K562 (cell line): Measurements from ENCODE around the gene COL20A1. TPM values are rescaled to one million over a fixed set of nuclear protein-coding genes. Genes with fewer than 3 reads are reported as not detected.

Experiments used
- ATAC-seq: fragments of 200-7000 bp; cut with Tn5 transposase; 3 replicates; pipeline ENCODE4 v1.9.1; 2020; ENCODE audit warnings: moderate library complexity
- BruUV-seq: library from RNA; stranded (reverse); fragments of 400-500 nt; replicated peaks from 2 replicates; lab custom pipeline; 2021; lab: Mats Ljungman, UMichigan
- CTCF ChIA-PET: fragments of 300-600 bp; formaldehyde crosslinking; extraction: SDS; loops from one replicate; lab custom pipeline; 2021; ENCODE audit warnings: low intra/inter-chr PET ratio; lab: Yijun Ruan, JAX
- POLR2A ChIA-PET: fragments of 300-600, 350-650 bp; sonication (Branson Sonifier 250); formaldehyde crosslinking; extraction: SDS; loops from one replicate; lab custom pipeline; 2021; ENCODE audit warnings: antibody characterized with exemption, inconsistent platforms; lab: Yijun Ruan, JAX
- DNase-seq, 4 experiments: peaks; one replicate each; pipeline versions ENCODE4 v3.0.0 to v3.0.0-alpha.2; 2011 to 2018; ENCODE audit warnings: low spot score in 3 of 4, mixed read lengths in 3 of 4; ENCODE audit errors: extremely low read depth in 1 of 4
- FAIRE-seq: peaks from 2 replicates; lab custom pipeline; 2011; peaks lifted over from hg19 to GRCh38; lab: Jason Lieb, UNC
- H2AFZ ChIP-seq: 2 replicates; pipeline ENCODE4 v1.6.0; 2011; ENCODE audit warnings: low read depth, low read length, control low read depth, inconsistent platforms
- H3K27ac ChIP-seq: fragments of 200-600 bp; 3 replicates; pipeline ENCODE4 v1.8.0; 2011; ENCODE audit warnings: low read depth, mild to moderate bottlenecking, control low read depth, inconsistent platforms, low read length, moderate library complexity, mixed read lengths; ENCODE audit errors: extremely low read depth
- H3K27me3 ChIP-seq, 2 experiments: fragments of 300-600 bp in 1 of 2; 2 replicates in 1 of 2; 3 replicates in 1 of 2; pipeline versions ENCODE4 v1.6.0 to v1.8.0; 2011; ENCODE audit warnings: inconsistent platforms in 2 of 2, low read length in 2 of 2, mild to moderate bottlenecking in 1 of 2, mixed read lengths in 1 of 2, moderate library complexity in 1 of 2; ENCODE audit not compliant: control insufficient read depth in 2 of 2, insufficient read depth in 2 of 2
- H3K36me3 ChIP-seq: fragments of 300-600 bp; 3 replicates; pipeline ENCODE4 v1.8.0; 2011; ENCODE audit warnings: mild to moderate bottlenecking, low read length, inconsistent platforms; ENCODE audit not compliant: control insufficient read depth, insufficient read depth
- H3K4me1 ChIP-seq, 2 experiments: fragments of 200-600 bp in 1 of 2; replicated peaks in 1 of 2; 2 replicates in 1 of 2; 3 replicates in 1 of 2; pipeline versions ENCODE4 v1.5.1 to v1.8.0; 2011; ENCODE audit warnings: inconsistent platforms in 2 of 2, low read length in 2 of 2, mild to moderate bottlenecking in 1 of 2, mixed read lengths in 1 of 2, moderate library complexity in 1 of 2; ENCODE audit not compliant: control insufficient read depth in 2 of 2, insufficient read depth in 2 of 2
- H3K4me2 ChIP-seq: 2 replicates; pipeline ENCODE4 v1.6.1; 2011; ENCODE audit warnings: low read length, control low read depth, inconsistent platforms, mixed read lengths; ENCODE audit not compliant: insufficient read depth
- H3K4me3 ChIP-seq: fragments of 200-600 bp; sonication (generic), shearing (Covaris generic); 2 replicates; pipeline ENCODE4 v1.5.1; 2016; ENCODE audit warnings: control low read depth, inconsistent platforms
- H3K79me2 ChIP-seq: fragments of 200-600 bp; 3 replicates; pipeline ENCODE4 v1.8.0; 2011; ENCODE audit warnings: low read length, inconsistent platforms; ENCODE audit not compliant: control insufficient read depth, insufficient read depth
- H3K9ac ChIP-seq, 2 experiments: 2 replicates each; pipeline versions ENCODE4 v1.6.0 to v1.6.1; 2011; ENCODE audit warnings: low read depth in 2 of 2, low read length in 2 of 2, control low read depth in 1 of 2, inconsistent platforms in 1 of 2, mild to moderate bottlenecking in 1 of 2, mixed read lengths in 1 of 2; ENCODE audit not compliant: insufficient read depth in 1 of 2
- H3K9me1 ChIP-seq: one replicate; pipeline ENCODE4 v1.6.0; 2011; ENCODE audit warnings: inconsistent platforms, mild to moderate bottlenecking, low read length, moderate library complexity; ENCODE audit not compliant: control insufficient read depth, insufficient read depth
- H3K9me3 ChIP-seq: replicated peaks from 2 replicates; pipeline ENCODE4 v1.5.1; 2011; ENCODE audit warnings: low read depth, low read length, inconsistent platforms; ENCODE audit not compliant: control insufficient read depth, insufficient read depth
- H4K20me1 ChIP-seq: replicated peaks from 2 replicates; pipeline ENCODE4 v1.6.1; 2011; ENCODE audit warnings: low read length, inconsistent platforms, mixed read lengths; ENCODE audit not compliant: control insufficient read depth, insufficient read depth
- GTF2B ChIP-seq: IDR thresholded peaks from 2 replicates; pipeline ENCODE4 v1.6.1; 2011; ENCODE audit not compliant: insufficient read length; ENCODE audit errors: extremely low read depth
- PBX2 ChIP-seq, 2 experiments: IDR thresholded peaks in 1 of 2; conservative IDR thresholded peaks in 1 of 2; 2 replicates each; pipeline ENCODE4 v1.6.1; 2016; ENCODE audit warnings: low read depth in 2 of 2, mild to moderate bottlenecking in 1 of 2, missing compliant biosample characterization in 1 of 2, missing genetic modification characterization in 1 of 2, moderate library complexity in 1 of 2
- REST ChIP-seq, 2 experiments: fragments of 450-650 bp; formaldehyde crosslinking in 1 of 2; IDR thresholded peaks; 2 replicates each; pipeline versions ENCODE4 v1.4.0 to v1.6.1; 2014 to 2020; ENCODE audit warnings: mild to moderate bottlenecking in 2 of 2, borderline replicate concordance in 1 of 2, low read depth in 1 of 2
- ZNF282 ChIP-seq: sonication (generic); formaldehyde crosslinking; IDR thresholded peaks from 2 replicates; pipeline ENCODE4 v1.8.1; 2023; ENCODE audit warnings: missing genetic modification reagents
- ZNF695 ChIP-seq: fragments of 450-650 bp; formaldehyde crosslinking; IDR thresholded peaks from 2 replicates; pipeline ENCODE4 v1.4.0; 2020; ENCODE audit warnings: mild to moderate bottlenecking, moderate library complexity
- ZNF717 ChIP-seq: fragments of 250-450 bp; sonication (Bioruptor Pico); IDR thresholded peaks from 2 replicates; pipeline ENCODE4 v1.5.0; 2021
- WGBS: fragments of 100-300 bp; shearing (Covaris generic); methylation state at CpG from one replicate; pipeline ENCODE4 v1.1.6; 2016; ENCODE audit warnings: low coverage, mixed read lengths; ENCODE audit not compliant: insufficient coverage; ENCODE audit errors: missing lambda C conversion rate; 5-methylcytosine and 5-hydroxymethylcytosine counted together
- in situ Hi-C: fragments of 300-500 bp; cut with MboI; formaldehyde crosslinking; loops from 4 replicates; pipeline ENCODE4 v1.15.0; 2018; ENCODE audit warnings: inconsistent platforms, mixed read lengths
- intact Hi-C: fragments of 100-400 bp; cut with micrococcal nuclease; formaldehyde crosslinking; loops from 2 replicates; pipeline ENCODE4 v1.14.2; 2022
- polyA plus RNA-seq, 8 experiments: library from polyadenylated mRNA; depleted of rRNA in 4 of 8; stranded (reverse) in 5 of 8; unstranded in 3 of 8; fragments of >200 nt; fragmentation: Nextera tagmentation in 2 of 8; fragmentation: Illumina TruSeq in 1 of 8; extraction: Ambion mirVana in 2 of 8; extraction: Trizol in 1 of 8; gene quantifications; 2 replicates each; pipeline versions ENCODE4 v1.2.1 to v1.2.3, GENCODE V29; 2011 to 2014; ENCODE audit warnings: inconsistent platforms in 1 of 8, missing spikeins in 1 of 8
- total RNA-seq, 7 experiments: library from RNA; depleted of rRNA in 6 of 7; stranded (reverse); fragments of >200 nt in 6 of 7; fragmentation: Illumina TruSeq in 2 of 7; extraction: Trizol in 2 of 7; gene quantifications; 2 replicates each; pipeline versions ENCODE4 v1.2.1 to v1.2.3, GENCODE V29; 2011 to 2021; ENCODE audit warnings: low replicate concordance in 1 of 7

Gene COL20A1
- total and polyA plus RNA-seq, 9 of the 15 experiments (the other 6 are each of a cell fraction or from before 2014, with no cell fraction given), result not detected

GRCh38 chr20:63364801-63365585, 72.0 kb downstream of the COL20A1 start:
- Histone ChIP-seq H3K4me3 (no peak overlapping the region), H3K9ac (no peak overlapping the region; a peak in 1 of 4 replicates), H3K27ac (no peak overlapping the region), H3K79me2 (no peaks in the 10 kb centered on the region), H2AFZ (no peak overlapping the region), H3K9me1 (no peaks in the 10 kb centered on the region), H3K9me3 (no peaks in the 10 kb centered on the region), H4K20me1 (no peaks in the 10 kb centered on the region; the same call in none of the 2 replicates), H3K27me3 (peaks cover 8 to 59% of the 10 kb centered on the region in 2 experiments; a peak in 4 of 5 replicates), H3K4me1 (peaks cover 0 to 19% of the 10 kb centered on the region in 2 experiments; a peak in 2 of 5 replicates), H3K4me2 (no peak overlapping the region), H3K36me3 (no peaks in the 10 kb centered on the region)
- FAIRE-seq (no peak), ATAC-seq (no peak), DNase-seq (no peak)
- 3% methylated on average over 12 of the region's 20 CpGs for WGBS
- POLR2A ChIA-PET, result no interaction called here
- in situ Hi-C loops (no loop called here), intact Hi-C loops (no loop called here)
- CTCF ChIA-PET, result no interaction called here
- no TSS peak for BruUV-seq
- TF ChIP-seq PBX2 (CRISPR knock-in tag; IDR thresholded peaks at IDR 0.05; ENCODE audit: low read depth) (no peak), PBX2 (tag; conservative IDR thresholded peaks at IDR 0.05; ENCODE audit: low read depth) (no peak), ZNF695 (CRISPR knock-in tag) (no peak), GTF2B (no peak), ZNF282 (CRISPR knock-in tag) (no peak), ZNF717 (CRISPR knock-in tag) (no peak), REST (IDR thresholded peaks at IDR 0.05; ENCODE audit: borderline replicate concordance) (no peak), REST (CRISPR knock-in tag; IDR thresholded peaks at IDR 0.05; ENCODE audit: low read depth) (no peak)
